HG03354 (cell line): Measurements from ENCODE around the gene ZMIZ1.
A peak's percentile ranks its signal among the peaks of the same experiment; 100 is the strongest.

ENCODE experiments used
- ATAC-seq: cut with Tn5 transposase; IDR thresholded peaks from one replicate; pipeline ENCODE4 v1.9.1; 2021; ENCODE audit warnings: mild to moderate bottlenecking; ENCODE audit not compliant: unreplicated experiment, poor library complexity, severe bottlenecking

Gene ZMIZ1

GRCh38 chr10:79303631-79304478 is 235.1 kb downstream of the ZMIZ1 start:
- ATAC-seq, result no peak

- ATAC-seq, result no peak
Observed at GRCh38 chr10:79304479-79305087, 235.8 kb downstream of the ZMIZ1 start.

- ATAC-seq, result no peak
Observed at GRCh38 chr10:79305515-79305914, 236.7 kb downstream of the ZMIZ1 start.

GRCh38 chr10:79305988-79306387 is 237.2 kb downstream of the ZMIZ1 start:
- no peak for ATAC-seq

DNA sequence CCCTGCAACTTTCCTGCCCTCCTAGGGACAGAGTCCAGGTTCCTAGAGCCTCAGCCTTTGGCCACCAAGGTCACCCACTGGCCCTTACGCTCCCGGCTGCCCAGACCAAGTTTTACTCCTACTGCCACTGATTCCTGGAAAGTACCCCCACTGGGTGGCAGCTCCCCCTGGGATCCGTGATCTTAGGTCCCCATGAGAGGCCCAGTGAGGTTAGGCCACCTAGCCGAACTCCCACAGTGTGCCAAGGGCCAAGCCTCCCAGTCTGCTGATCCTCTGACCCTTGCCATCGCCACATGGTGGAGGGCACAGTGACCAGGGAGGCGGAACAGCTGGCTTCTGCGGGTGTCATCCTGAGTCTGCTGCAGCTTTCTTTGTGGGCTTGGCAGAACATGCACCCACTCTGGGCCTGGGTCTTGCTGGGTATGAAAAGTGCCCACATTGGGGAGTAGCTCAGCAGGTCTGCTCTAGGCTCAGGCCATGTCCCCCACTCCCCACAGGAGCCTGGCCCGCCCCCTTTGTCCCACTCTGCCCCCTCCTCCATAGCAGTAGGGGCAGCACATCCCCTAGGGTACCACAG is 238.0 kb downstream of the ZMIZ1 start:
- no peak for ATAC-seq

DNA sequence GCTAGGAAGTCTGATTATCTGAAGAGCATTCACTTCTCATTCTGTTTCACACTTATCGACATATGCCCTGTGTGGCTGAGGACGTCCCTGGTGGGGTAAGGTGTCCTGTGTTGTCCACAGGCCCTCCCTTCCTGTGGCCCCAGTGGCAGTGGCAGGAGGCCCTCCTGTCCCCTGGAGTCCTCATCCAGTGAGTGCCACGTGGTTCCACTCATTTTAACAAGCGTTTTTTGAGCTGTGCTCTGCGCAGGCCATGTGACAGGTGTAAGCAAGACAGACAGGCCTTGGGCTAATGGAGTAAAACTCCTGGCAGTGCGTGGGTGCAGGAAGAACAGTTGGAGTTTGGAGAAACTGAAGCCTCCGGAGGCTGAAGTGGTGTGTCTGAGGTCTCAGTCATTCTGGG is 239.2 kb downstream of the ZMIZ1 start:
- no peak for ATAC-seq

GRCh38 chr10:79308969-79309665 is 240.4 kb downstream of the ZMIZ1 start:
- ATAC-seq, result no peak

GRCh38 chr10:79310200-79310865 is 241.6 kb downstream of the ZMIZ1 start:
- ATAC-seq, result no peak

DNA sequence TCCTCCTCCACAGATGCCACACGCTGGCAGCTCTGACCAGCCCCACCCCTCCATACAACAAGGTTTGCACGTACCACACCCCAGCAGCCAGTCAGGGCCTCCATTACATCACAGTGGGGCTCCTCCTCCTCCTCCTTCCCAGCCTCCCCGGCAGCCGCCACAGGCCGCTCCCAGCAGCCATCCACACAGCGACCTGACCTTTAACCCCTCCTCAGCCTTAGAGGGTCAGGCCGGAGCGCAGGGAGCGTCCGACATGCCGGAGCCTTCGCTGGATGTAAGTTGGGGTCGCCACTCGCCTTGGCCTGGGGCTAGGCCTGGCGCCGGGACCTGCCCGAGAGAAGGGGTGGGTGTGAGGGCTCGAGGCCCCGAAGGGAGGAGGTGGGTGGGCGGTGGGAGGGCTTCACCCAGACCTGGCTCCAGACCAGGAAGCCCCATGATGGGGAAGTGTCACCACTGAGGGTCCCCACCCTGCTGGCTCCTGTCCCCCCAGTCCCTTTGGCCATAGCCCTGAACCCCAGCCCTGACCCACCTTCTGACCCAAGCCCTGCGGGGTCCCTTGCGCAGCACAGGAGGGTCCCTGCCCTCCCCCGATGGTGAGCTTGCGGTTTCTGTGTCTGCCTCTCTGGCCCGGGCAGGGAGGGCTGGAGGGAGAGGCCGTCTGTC is 242.3 kb downstream of the ZMIZ1 start:
- no peak for ATAC-seq

- no peak for ATAC-seq
Observed at GRCh38 chr10:79311581-79312407, 243.0 kb downstream of the ZMIZ1 start.

DNA sequence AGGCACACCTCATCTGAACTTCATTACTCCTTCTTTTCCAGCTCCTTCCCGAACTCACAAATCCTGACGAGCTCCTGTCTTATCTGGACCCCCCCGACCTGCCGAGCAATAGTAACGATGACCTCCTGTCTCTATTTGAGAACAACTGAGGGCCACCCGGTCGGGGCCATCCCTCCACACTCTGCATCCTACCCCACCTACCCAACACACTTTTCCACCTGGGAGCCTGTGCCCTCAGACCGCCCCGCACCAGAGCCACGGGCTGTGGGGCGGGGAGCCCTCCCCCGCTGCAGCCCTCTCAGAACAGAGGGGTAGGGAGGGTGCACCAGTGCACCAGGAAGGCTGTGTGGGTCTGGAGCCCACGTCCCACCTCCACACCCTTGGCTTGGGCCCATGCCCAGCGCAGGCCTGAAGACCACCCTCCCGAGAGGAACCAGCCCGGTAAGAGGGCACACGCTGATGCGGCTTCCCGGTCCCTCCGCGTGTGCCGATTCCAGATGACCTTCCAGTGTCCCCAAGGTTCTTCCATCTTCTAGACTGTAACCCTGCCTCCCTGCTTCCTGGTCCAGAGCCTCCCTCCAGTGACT is 243.9 kb downstream of the ZMIZ1 start:
- ATAC-seq, result no peak

DNA sequence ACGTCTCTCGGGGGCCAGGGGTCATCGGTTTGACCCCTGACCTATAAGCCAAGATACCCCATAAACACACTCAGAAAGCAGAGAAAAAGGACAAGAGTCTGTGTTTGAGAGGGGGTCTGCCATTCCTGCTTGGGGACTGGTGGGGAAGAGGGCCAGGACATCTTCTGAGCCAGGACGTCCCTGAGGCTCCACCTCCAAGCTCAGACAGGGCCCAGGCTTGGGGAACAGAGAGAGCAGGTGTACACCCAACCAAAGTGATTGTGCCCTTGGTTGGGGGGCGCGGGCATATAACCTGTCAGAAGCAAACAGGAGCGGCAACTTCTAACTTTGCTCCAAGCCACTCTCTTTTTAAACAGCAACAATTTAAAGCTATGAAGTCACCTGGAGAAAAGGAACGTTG is 244.6 kb downstream of the ZMIZ1 start:
- ATAC-seq, result no peak

DNA sequence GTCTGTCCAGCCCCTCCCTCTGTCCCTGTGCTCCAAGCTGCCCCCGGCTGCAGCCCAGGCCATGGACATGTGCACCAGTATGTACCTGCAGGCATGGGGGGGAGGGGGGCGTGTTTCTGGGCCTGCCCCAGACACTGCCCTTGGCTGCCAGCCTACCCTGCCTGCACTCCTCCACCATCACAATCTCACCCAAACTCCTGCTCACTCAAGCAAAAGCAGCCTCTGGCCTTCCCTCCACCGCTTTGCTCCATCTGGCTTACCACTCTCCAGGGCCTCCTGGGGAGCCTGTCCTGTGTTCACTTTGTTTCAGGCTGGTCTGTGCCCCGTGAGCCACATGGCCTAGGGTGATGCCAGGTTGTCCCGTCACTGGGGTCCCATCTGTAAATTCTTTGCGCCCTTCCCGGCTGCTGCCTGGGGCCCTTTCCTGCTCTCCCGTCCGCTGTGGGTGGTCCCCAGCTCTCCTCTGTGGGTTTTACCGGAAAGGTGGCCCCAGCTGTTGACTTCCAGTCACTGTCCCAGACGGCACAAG is 245.2 kb downstream of the ZMIZ1 start:
- no peak for ATAC-seq

DNA sequence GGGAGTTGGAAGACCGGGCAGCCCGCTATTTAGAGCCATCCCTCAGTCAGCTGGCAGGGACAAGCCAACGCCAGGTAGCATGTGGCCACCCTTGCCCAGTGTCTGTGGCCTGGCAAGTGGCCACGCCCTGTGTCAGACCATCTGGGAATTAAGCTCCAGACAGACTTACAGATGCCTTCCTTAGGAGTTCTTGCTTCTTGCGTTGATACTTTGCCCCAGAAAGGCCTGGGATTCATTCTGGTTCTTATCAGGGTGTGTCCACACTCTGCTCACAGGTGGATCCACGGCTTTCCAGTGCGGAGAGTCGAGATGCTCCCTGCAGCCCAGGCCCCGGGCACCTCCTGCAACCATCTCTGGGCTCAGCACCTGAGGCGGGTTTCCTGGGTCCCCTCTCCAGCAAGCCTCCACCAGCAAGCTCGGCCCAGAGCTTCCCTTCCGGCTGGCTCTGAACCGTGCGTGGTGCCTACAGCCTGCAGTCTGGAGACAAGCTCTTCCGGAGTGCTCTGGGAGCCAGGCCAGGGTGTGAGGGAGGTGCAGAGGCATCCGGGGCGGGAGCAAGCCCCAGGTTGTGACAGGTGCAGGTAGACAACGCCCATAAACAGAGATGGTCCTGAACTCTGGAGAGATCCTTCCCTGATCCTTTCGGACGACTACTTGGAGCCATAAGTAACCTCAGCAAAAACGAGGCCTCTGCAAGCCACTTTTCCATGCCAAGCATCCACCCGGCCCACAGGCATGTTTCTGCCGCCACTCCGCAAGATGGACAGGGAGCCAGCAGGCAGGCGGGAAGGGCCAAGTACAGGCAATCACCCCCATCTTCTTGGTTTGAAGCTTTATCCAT is 246.2 kb downstream of the ZMIZ1 start:
- no peak for ATAC-seq

DNA sequence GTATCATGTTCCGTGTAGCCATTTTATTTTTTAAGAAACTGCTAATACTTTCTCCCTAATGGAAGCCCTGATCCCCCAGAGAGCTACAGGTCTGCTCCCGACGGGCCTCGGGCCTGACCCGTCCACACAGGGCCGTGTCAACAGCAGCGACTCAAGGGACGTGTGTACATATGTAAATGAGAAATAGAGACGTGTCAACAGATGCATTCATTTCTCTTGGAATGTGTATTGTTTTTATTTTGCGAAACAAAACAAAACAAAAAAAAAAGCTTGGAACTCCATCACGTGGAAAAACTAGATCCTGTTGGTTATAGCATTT is 246.8 kb downstream of the ZMIZ1 start:
- ATAC-seq, result no peak

DNA sequence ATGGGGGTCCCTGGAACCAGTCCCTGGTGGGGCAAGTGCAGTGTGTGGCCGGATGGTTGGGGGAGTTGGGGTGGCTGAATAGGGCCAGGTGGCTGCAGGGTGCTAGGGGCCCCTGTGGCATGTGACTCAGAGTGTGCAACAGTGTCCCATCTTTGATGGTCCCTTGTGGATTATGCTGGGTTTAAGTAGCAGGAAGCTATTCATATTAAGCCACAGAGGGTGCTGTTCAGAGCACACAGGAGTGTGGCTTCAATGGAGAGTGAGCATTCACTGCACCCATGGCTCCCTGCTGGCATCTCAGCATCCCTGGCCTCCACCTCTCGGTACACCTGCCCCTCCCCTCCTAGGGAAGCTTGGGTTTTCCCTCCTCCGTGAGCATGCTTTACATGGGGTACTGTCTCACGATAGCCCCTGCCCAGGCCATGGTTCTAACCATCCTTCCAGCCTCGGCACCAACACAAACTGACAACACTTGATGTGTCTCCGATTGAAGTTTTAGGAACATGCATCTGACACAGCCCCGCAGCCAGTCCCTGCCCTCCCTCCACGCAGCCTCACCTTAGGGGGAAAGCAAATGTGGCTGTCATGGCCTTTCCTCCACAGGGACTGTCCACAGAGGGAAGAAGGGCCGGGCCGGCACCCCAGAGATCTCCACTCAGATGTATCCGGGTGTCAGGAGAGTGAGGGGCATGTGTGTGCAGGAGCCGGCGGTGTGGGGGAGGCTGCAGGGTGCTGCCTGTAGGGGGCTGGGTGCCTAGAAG is 248.1 kb downstream of the ZMIZ1 start:
- ATAC-seq, result peak; percentile 75

DNA sequence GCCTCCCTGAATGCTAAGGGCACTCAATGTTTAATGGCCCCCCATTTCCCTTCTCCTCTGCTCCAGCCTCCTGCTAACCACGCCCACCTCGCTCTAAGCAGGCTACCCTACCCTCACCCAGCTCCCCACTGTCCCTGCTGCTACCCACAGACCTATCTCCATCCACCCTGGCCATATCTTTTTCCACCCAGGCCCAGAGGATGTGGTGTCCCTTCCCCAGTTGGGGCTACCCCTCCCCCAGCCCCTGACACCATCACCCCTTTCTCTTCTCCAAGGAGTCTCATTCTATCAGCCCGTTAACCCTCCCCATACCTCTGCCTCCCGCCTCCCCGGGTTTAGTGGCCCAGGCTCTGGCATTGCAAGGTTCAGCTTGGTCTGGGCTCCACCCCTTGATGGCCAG is 249.6 kb downstream of the ZMIZ1 start:
- ATAC-seq, result no peak
